Stimulated activated CD8-positive, alpha-beta memory T cell treated with anti-CD3 and anti-CD28 coated beads, Interleukin-12 subunit alpha, Interleukin-12 subunit beta, amount 100 ng/mL, for 4 hours (primary cell): ENCODE results near the gene MARCKSL1.
"Not testable (repeated sequence)": the region's sequence is repeated elsewhere in the genome, so short reads cannot be mapped to it uniquely, and the experiment has no call there.

Source experiments
- DNase-seq: peaks from one replicate; pipeline ENCODE4 v3.0.0-alpha.2; 2020; ENCODE audit warnings: low read depth

MARCKSL1 gene

GRCh38 chr1:32333251-32333963 is 2.6 kb downstream of the MARCKSL1 start:
- no peak for DNase-seq

- no peak for DNase-seq
Measured at GRCh38 chr1:32332290-32333079, 3.5 kb downstream of the MARCKSL1 start.

GRCh38 chr1:32331549-32331948 is 4.5 kb downstream of the MARCKSL1 start:
- DNase-seq = no peak

GRCh38 chr1:32330558-32331151 is 5.4 kb downstream of the MARCKSL1 start:
- DNase-seq = no peak

GRCh38 chr1:32329931-32330466 is 6.0 kb downstream of the MARCKSL1 start:
- no peak for DNase-seq

- no peak for DNase-seq
Measured at GRCh38 chr1:32327204-32327603, 8.8 kb downstream of the MARCKSL1 start.

GRCh38 chr1:32321712-32322291 is 14.2 kb downstream of the MARCKSL1 start:
- no peak for DNase-seq

- no peak for DNase-seq
Measured at GRCh38 chr1:32318127-32318869, 17.7 kb downstream of the MARCKSL1 start.

- DNase-seq = no peak
Measured at GRCh38 chr1:32316903-32317277, 19.1 kb downstream of the MARCKSL1 start.

- DNase-seq = no peak
Measured at GRCh38 chr1:32311709-32312393, 24.2 kb downstream of the MARCKSL1 start.

- DNase-seq = no peak
Measured at GRCh38 chr1:32309960-32310359, 26.1 kb downstream of the MARCKSL1 start.

GRCh38 chr1:32307324-32307723 is 28.7 kb downstream of the MARCKSL1 start:
- no peak for DNase-seq

GRCh38 chr1:32305310-32305709 is 30.7 kb downstream of the MARCKSL1 start:
- no peak for DNase-seq

GRCh38 chr1:32303997-32304622 is 31.9 kb downstream of the MARCKSL1 start:
- DNase-seq = no peak

- no peak for DNase-seq
Measured at GRCh38 chr1:32303358-32303757, 32.7 kb downstream of the MARCKSL1 start.

GRCh38 chr1:32299327-32299726 is 36.7 kb downstream of the MARCKSL1 start:
- no peak for DNase-seq

GRCh38 chr1:32298211-32298610 is 37.8 kb downstream of the MARCKSL1 start:
- not testable (repeated sequence) for DNase-seq

- DNase-seq = peak; percentile 94
Measured at GRCh38 chr1:32291708-32292538, 44.1 kb downstream of the MARCKSL1 start, which contains the start of gene HDAC1. TSS of gene HDAC1 (plus strand) at chr1:32292083. CDS start at chr1:32292170, 87 bp downstream.

- DNase-seq = no peak
Measured at GRCh38 chr1:32291145-32291707, 44.8 kb downstream of the MARCKSL1 start.
